SU-DHL-6 (cell line): ENCODE measurements around the gene HIVEP2.

Experiments used
- H2AFZ ChIP-seq: fragments of 200-600 bp; sonication (generic); 2 replicates; pipeline ENCODE4 v1.6.1; 2014; ENCODE audit warnings: low read depth, mild to moderate bottlenecking, moderate library complexity, mixed read lengths, antibody characterized with exemption, low read length; ENCODE audit not compliant: severe bottlenecking
- H3F3A ChIP-seq: fragments of 200-600 bp; shearing (Covaris generic); 2 replicates; pipeline ENCODE4 v1.6.0; 2016; ENCODE audit warnings: antibody characterized with exemption, mild to moderate bottlenecking; ENCODE audit not compliant: insufficient read depth
- H3K27ac ChIP-seq: fragments of 200-600 bp; sonication (generic); 2 replicates; pipeline ENCODE4 v1.5.1; 2016; ENCODE audit warnings: low read depth, mild to moderate bottlenecking, low read length, moderate library complexity, mixed read lengths
- H3K27me3 ChIP-seq: fragments of 200-600 bp; sonication (generic), shearing (Covaris generic); 2 replicates; pipeline ENCODE4 v1.6.0; 2014; ENCODE audit warnings: mild to moderate bottlenecking, low read length
- H3K36me3 ChIP-seq: fragments of 200-600 bp; sonication (generic); 2 replicates; pipeline ENCODE4 v1.6.1; 2014; ENCODE audit warnings: mild to moderate bottlenecking, low read length, mixed read lengths
- H3K4me2 ChIP-seq: fragments of 300-600, 200-600 bp; shearing (Covaris generic), sonication (generic); 2 replicates; pipeline ENCODE4 v1.6.0; 2014; ENCODE audit warnings: low read length, low read depth, mild to moderate bottlenecking; ENCODE audit not compliant: poor library complexity, severe bottlenecking
- H3K4me3 ChIP-seq: fragments of 200-600 bp; sonication (generic); 2 replicates; pipeline ENCODE4 v1.5.1; 2014; ENCODE audit warnings: antibody characterized with exemption, low read length, mild to moderate bottlenecking, mixed read lengths; ENCODE audit not compliant: insufficient read depth, poor library complexity, severe bottlenecking
- H3K79me2 ChIP-seq: fragments of 200-600 bp; sonication (generic); 2 replicates; pipeline ENCODE4 v1.6.1; 2014; ENCODE audit warnings: mild to moderate bottlenecking, low read length, moderate library complexity; ENCODE audit not compliant: insufficient read depth
- H3K9ac ChIP-seq: fragments of 200-600 bp; sonication (generic); 2 replicates; pipeline ENCODE4 v1.7.0; 2014; ENCODE audit warnings: mild to moderate bottlenecking, low read length
- H3K9me2 ChIP-seq: fragments of 200-600 bp; sonication (generic); replicated peaks from 2 replicates; pipeline ENCODE4 v1.6.1; 2014; ENCODE audit warnings: low read length; ENCODE audit not compliant: insufficient read depth
- H3K9me3 ChIP-seq: fragments of 200-600 bp; sonication (generic); 2 replicates; pipeline ENCODE4 v1.6.1; 2014; ENCODE audit warnings: low read length, mixed read lengths; ENCODE audit not compliant: insufficient read depth
- H4K20me1 ChIP-seq: fragments of 200-600 bp; sonication (generic); 2 replicates; pipeline ENCODE4 v1.6.1; 2014; ENCODE audit warnings: low read depth, mild to moderate bottlenecking, antibody characterized with exemption, low read length, moderate library complexity, mixed read lengths
- EZH2phosphoT487 ChIP-seq: fragments of 200-600 bp; sonication (generic), shearing (Covaris generic); conservative IDR thresholded peaks from 2 replicates; pipeline ENCODE4 v1.6.1; 2018; ENCODE audit warnings: mild to moderate bottlenecking, antibody characterized with exemption, low read length, moderate library complexity, mixed read lengths
- TF ChIP-seq, protein P1 (sequence below): fragments of 200-600 bp; sonication (generic); IDR thresholded peaks from one replicate; pipeline ENCODE4 v1.5.1; 2017; ENCODE audit warnings: antibody characterized with exemption, mild to moderate bottlenecking, low read length, moderate library complexity; ENCODE audit not compliant: insufficient read depth, poor library complexity, severe bottlenecking

HIVEP2 gene

DNA sequence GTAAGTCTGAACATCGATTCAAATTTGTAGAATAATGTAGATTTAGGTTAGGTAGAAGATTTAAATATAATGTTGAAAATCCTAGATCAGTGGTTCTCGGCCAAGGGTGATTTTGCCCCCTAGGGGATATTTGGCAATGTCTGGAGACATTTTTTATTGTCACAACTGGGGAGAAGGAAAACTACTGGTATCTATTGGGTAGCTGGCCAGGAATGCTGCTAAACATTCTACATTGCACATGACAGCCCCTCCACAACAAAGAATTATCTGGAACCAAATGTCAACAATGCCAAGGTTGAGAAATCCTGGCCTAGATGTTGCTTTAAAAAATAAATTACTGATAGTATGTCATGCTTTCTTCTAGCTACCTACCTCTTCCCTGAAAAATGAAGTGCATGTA is 76.1 kb downstream of the HIVEP2 start:
- Histone ChIP-seq H3K4me3 (no peak overlapping the region), H3K36me3 (no peaks in the 10 kb centered on the region), H2AFZ (no peak overlapping the region), H3K79me2 (0 out of 2 replicates have a peak, but pooled peaks cover 4% of the 10 kb centered on the region), H3F3A (no peaks in the 10 kb centered on the region), H3K9me2 (no peaks in the 10 kb centered on the region), H3K27ac (no peak overlapping the region), H3K4me2 (no peak overlapping the region), H4K20me1 (peaks cover 13% of the 10 kb centered on the region), H3K27me3 (no peaks in the 10 kb centered on the region), H3K9me3 (no peaks in the 10 kb centered on the region), H3K9ac (no peak overlapping the region)
- TF ChIP-seq EZH2phosphoT487 = no peak
- TF ChIP-seq, protein P1, sequence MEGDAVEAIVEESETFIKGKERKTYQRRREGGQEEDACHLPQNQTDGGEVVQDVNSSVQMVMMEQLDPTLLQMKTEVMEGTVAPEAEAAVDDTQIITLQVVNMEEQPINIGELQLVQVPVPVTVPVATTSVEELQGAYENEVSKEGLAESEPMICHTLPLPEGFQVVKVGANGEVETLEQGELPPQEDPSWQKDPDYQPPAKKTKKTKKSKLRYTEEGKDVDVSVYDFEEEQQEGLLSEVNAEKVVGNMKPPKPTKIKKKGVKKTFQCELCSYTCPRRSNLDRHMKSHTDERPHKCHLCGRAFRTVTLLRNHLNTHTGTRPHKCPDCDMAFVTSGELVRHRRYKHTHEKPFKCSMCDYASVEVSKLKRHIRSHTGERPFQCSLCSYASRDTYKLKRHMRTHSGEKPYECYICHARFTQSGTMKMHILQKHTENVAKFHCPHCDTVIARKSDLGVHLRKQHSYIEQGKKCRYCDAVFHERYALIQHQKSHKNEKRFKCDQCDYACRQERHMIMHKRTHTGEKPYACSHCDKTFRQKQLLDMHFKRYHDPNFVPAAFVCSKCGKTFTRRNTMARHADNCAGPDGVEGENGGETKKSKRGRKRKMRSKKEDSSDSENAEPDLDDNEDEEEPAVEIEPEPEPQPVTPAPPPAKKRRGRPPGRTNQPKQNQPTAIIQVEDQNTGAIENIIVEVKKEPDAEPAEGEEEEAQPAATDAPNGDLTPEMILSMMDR = no peak

DNA sequence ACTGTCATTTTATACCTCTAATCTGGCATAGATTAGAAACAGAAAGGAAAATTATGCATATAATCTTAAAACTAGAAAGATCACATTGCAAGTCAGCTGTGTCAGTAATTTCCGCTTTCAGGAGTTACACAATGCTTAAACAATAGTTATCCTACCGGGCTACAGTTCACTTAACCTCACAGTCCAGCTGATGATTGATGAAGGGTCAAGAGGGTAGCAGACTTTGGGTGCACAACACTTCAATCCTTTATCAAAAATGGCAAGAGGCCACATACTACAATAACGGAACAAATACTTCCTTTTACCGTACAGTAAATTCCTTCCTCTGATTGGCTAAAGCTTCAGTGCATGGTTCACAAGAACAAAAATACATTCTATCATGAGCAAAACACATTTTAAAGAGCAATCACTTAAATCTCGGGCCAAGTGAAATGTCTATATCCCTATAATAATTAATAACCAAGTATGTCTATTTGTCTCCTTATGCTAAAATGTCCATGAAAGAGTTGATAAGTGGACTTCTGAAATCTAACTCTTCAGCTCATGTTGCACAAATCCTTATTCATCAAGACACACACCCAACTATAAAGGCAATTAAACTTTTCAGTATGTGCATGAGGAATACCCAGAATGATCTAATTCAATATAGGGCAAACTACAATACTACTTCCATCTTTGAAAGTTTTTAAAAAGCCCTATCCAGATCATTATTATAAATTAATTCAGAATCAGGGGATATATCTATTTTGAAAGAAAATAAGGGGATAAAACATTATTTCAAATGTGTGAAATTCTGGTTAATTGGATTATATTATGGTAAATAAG is 76.8 kb downstream of the HIVEP2 start:
- Histone ChIP-seq H3K9ac (no peak overlapping the region), H3K4me3 (no peak overlapping the region), H3F3A (no peaks in the 10 kb centered on the region), H2AFZ (no peak overlapping the region), H3K79me2 (0 out of 2 replicates have a peak, but pooled peaks cover 4% of the 10 kb centered on the region), H3K4me2 (no peak overlapping the region), H3K9me3 (no peaks in the 10 kb centered on the region), H3K27ac (no peak overlapping the region), H3K36me3 (no peaks in the 10 kb centered on the region), H3K9me2 (no peaks in the 10 kb centered on the region), H3K27me3 (no peaks in the 10 kb centered on the region), H4K20me1 (peaks cover 6% of the 10 kb centered on the region)
- TF ChIP-seq, protein P1 = no peak
- TF ChIP-seq EZH2phosphoT487 = no peak

GRCh38 chr6:142867355-142867801 is 77.6 kb downstream of the HIVEP2 start:
- Histone ChIP-seq H2AFZ (no peak overlapping the region), H3K36me3 (no peaks in the 10 kb centered on the region), H3K4me2 (no peak overlapping the region), H4K20me1 (peaks cover 4% of the 10 kb centered on the region; the same call in 1 of the 2 replicates), H3K27me3 (no peaks in the 10 kb centered on the region), H3K79me2 (0 out of 2 replicates have a peak, but pooled peaks cover 3% of the 10 kb centered on the region), H3K9ac (no peak overlapping the region), H3F3A (no peaks in the 10 kb centered on the region), H3K9me2 (no peaks in the 10 kb centered on the region), H3K9me3 (no peaks in the 10 kb centered on the region), H3K27ac (no peak overlapping the region), H3K4me3 (no peak overlapping the region)
- no peak for TF ChIP-seq EZH2phosphoT487
- TF ChIP-seq, protein P1 = no peak
